ENCODE measurements around the gene CAPN5.

Gene CAPN5

GRCh38 chr11:77153276-77154185, 86.8 kb downstream of the CAPN5 start:
- in situ Hi-C loops (cut with MboI; ENCODE audit: low pct_unique_long_range_greater_than_20kb, low sequenced_read_pairs): no loop called here
- no peak for DNase-seq

GRCh38 chr11:77154381-77155081, 87.8 kb downstream of the CAPN5 start:
- no peak for DNase-seq
- in situ Hi-C loops (cut with MboI; ENCODE audit: low pct_unique_long_range_greater_than_20kb, low sequenced_read_pairs): no loop called here

- in situ Hi-C loops (cut with MboI; ENCODE audit: low pct_unique_long_range_greater_than_20kb, low sequenced_read_pairs): no loop called here
Observed at GRCh38 chr11:77155082-77155475, 88.3 kb downstream of the CAPN5 start.

GRCh38 chr11:77155556-77156130, 88.9 kb downstream of the CAPN5 start:
- in situ Hi-C loops (cut with MboI; ENCODE audit: low pct_unique_long_range_greater_than_20kb, low sequenced_read_pairs): no loop called here
- DNase-seq: no peak

More at GRCh38 chr11:77155082-77155475, 88.3 kb downstream of the CAPN5 start:
- DNase-seq: no peak

- in situ Hi-C loops (cut with MboI; ENCODE audit: low pct_unique_long_range_greater_than_20kb, low sequenced_read_pairs): no loop called here
- no peak for DNase-seq
Observed at GRCh38 chr11:77156396-77157195, 89.8 kb downstream of the CAPN5 start.

GRCh38 chr11:77158041-77158695, 91.4 kb downstream of the CAPN5 start:
- DNase-seq: no peak
- in situ Hi-C loops (cut with MboI; ENCODE audit: low pct_unique_long_range_greater_than_20kb, low sequenced_read_pairs): no loop called here

- no peak for DNase-seq
- in situ Hi-C loops (cut with MboI; ENCODE audit: low pct_unique_long_range_greater_than_20kb, low sequenced_read_pairs): no loop called here
Observed at GRCh38 chr11:77159219-77159936, 92.6 kb downstream of the CAPN5 start.

- in situ Hi-C loops (cut with MboI; ENCODE audit: low pct_unique_long_range_greater_than_20kb, low sequenced_read_pairs): no loop called here
- no peak for DNase-seq
Observed at GRCh38 chr11:77159937-77160495, 93.2 kb downstream of the CAPN5 start.

- in situ Hi-C loops (cut with MboI; ENCODE audit: low pct_unique_long_range_greater_than_20kb, low sequenced_read_pairs): no loop called here
Observed at GRCh38 chr11:77163271-77163670, 96.5 kb downstream of the CAPN5 start.

GRCh38 chr11:77165066-77165465, 98.3 kb downstream of the CAPN5 start:
- no peak for DNase-seq
- in situ Hi-C loops (cut with MboI; ENCODE audit: low pct_unique_long_range_greater_than_20kb, low sequenced_read_pairs): no loop called here

More at GRCh38 chr11:77163271-77163670, 96.5 kb downstream of the CAPN5 start:
- DNase-seq: no peak

GRCh38 chr11:77166021-77166420, 99.2 kb downstream of the CAPN5 start:
- in situ Hi-C loops (cut with MboI; ENCODE audit: low pct_unique_long_range_greater_than_20kb, low sequenced_read_pairs): no loop called here
- DNase-seq: no peak

- in situ Hi-C loops (cut with MboI; ENCODE audit: low pct_unique_long_range_greater_than_20kb, low sequenced_read_pairs): no loop called here
- DNase-seq: no peak
Observed at GRCh38 chr11:77167111-77167626, 100.4 kb downstream of the CAPN5 start.

- in situ Hi-C loops (cut with MboI; ENCODE audit: low pct_unique_long_range_greater_than_20kb, low sequenced_read_pairs): no loop called here
- DNase-seq: no peak
Observed at GRCh38 chr11:77167791-77168190, 101.0 kb downstream of the CAPN5 start.

- no peak for DNase-seq
- in situ Hi-C loops (cut with MboI; ENCODE audit: low pct_unique_long_range_greater_than_20kb, low sequenced_read_pairs): no loop called here
Observed at GRCh38 chr11:77170107-77170506, 103.3 kb downstream of the CAPN5 start.

- in situ Hi-C loops (cut with MboI; ENCODE audit: low pct_unique_long_range_greater_than_20kb, low sequenced_read_pairs): no loop called here
- DNase-seq: no peak
Observed at GRCh38 chr11:77171254-77171653, 104.5 kb downstream of the CAPN5 start.

GRCh38 chr11:77171885-77172665, 105.3 kb downstream of the CAPN5 start:
- in situ Hi-C loops (cut with MboI; ENCODE audit: low pct_unique_long_range_greater_than_20kb, low sequenced_read_pairs): no loop called here
- DNase-seq: no peak

GRCh38 chr11:77172666-77172982, 105.9 kb downstream of the CAPN5 start:
- in situ Hi-C loops (cut with MboI; ENCODE audit: low pct_unique_long_range_greater_than_20kb, low sequenced_read_pairs): no loop called here
- no peak for DNase-seq

Data from KBM-7 (cell line).